GM06990 (cell line): ENCODE measurements around the gene NRSN1.

Experiments used
- DNase-seq: peaks from one replicate; pipeline ENCODE4 v3.0.0-alpha.2; 2011; ENCODE audit not compliant: insufficient read length; ENCODE audit errors: extremely low read depth
- H3K27me3 ChIP-seq: replicated peaks from 2 replicates; pipeline ENCODE4 v1.6.0; 2011; ENCODE audit warnings: low read length; ENCODE audit not compliant: control insufficient read depth, insufficient read depth
- H3K36me3 ChIP-seq: 2 replicates; pipeline ENCODE4 v1.5.1; 2011; ENCODE audit warnings: low read length; ENCODE audit not compliant: control insufficient read depth, insufficient read depth
- H3K4me3 ChIP-seq: replicated peaks from 2 replicates; pipeline ENCODE4 v1.5.1; 2011; ENCODE audit warnings: low read depth, mild to moderate bottlenecking, control low read depth, low read length
- CTCF ChIP-seq: IDR thresholded peaks from 2 replicates; pipeline ENCODE4 v1.5.1; 2011; ENCODE audit warnings: low read length, control low read depth, mild to moderate bottlenecking, inconsistent platforms; ENCODE audit not compliant: insufficient read depth, poor library complexity, severe bottlenecking

Gene NRSN1

GRCh38 chr6:24093381-24093780 is 32.6 kb upstream of the NRSN1 start:
- Histone ChIP-seq H3K27me3 (no peaks in the 10 kb centered on the region), H3K4me3 (no peak overlapping the region), H3K36me3 (no peaks in the 10 kb centered on the region)
- DNase-seq = no peak
- no peak for TF ChIP-seq CTCF

GRCh38 chr6:24099181-24099580 is 26.8 kb upstream of the NRSN1 start:
- no peaks in the 10 kb centered on the region for H3K27me3 ChIP-seq
- TF ChIP-seq CTCF = no peak
- H3K4me3 ChIP-seq = no peak overlapping the region
- no peaks in the 10 kb centered on the region for H3K36me3 ChIP-seq
- DNase-seq = no peak

- Histone ChIP-seq H3K4me3 (no peak overlapping the region), H3K27me3 (no peaks in the 10 kb centered on the region), H3K36me3 (no peaks in the 10 kb centered on the region)
- TF ChIP-seq CTCF = no peak
- no peak for DNase-seq
These were observed 25.8 kb upstream of the NRSN1 start for GRCh38 chr6:24100024-24100769.

GRCh38 chr6:24100770-24101155 is 25.3 kb upstream of the NRSN1 start:
- Histone ChIP-seq H3K4me3 (no peak overlapping the region), H3K36me3 (no peaks in the 10 kb centered on the region), H3K27me3 (no peaks in the 10 kb centered on the region)
- DNase-seq = no peak
- TF ChIP-seq CTCF = no peak

GRCh38 chr6:24105191-24105590 is 20.8 kb upstream of the NRSN1 start:
- H3K27me3 ChIP-seq = no peaks in the 10 kb centered on the region
- DNase-seq = no peak

More at GRCh38 chr6:24105191-24105590, 20.8 kb upstream of the NRSN1 start:
- TF ChIP-seq CTCF = no peak
- no peaks in the 10 kb centered on the region for H3K36me3 ChIP-seq
- H3K4me3 ChIP-seq = no peak overlapping the region
